GM19468 (cell line): ENCODE data around the gene PKP2.
"Not testable (repeated sequence)": the region's sequence is repeated elsewhere in the genome, so short reads cannot be mapped to it uniquely, and the experiment has no call there.

Source experiments
- ATAC-seq: cut with Tn5 transposase; IDR thresholded peaks from one replicate; pipeline ENCODE4 v1.9.1; 2021; ENCODE audit warnings: mild to moderate bottlenecking, moderate library complexity, moderate number of reproducible peaks; ENCODE audit not compliant: unreplicated experiment; ENCODE audit errors: extremely low read depth

The PKP2 gene

DNA sequence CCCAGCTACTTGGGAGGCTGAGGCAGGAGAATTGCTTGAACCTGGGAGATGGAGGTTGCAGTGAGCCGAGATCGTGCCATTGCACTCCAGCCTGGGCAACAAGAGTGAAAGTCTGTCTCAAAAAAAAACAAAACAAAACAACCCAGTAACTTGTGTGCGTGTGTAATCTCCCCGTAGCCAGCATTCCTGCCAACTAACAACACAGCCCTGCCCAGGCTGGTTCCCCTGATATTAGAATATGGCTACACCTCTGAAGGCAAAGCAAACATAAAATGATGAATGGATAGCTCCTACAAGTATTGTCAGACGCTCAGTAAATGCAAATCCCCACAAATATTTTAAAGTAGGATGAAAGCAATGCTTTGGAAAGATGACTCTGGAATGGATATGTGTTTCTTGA is 24.2 kb downstream of the PKP2 start:
- ATAC-seq, result not testable (repeated sequence)

DNA sequence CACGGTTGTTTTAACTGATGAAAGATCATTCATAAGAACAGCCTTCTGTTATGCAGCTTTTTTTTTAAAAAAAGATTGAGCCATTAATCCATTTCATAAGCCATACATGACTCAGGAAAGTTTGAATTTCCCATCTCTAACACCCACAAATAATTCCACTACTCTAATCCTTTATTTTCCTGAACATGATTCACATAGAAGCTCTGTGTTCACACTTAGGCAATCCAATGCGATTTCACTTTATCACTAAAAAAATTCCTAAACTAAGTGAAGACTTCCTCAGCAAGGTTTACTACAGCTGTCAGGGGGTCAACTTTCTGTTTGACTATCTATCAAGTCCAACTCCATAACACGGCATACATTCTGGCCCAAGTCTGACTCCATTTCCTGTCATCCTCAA is 25.9 kb downstream of the PKP2 start:
- ATAC-seq, result no peak

DNA sequence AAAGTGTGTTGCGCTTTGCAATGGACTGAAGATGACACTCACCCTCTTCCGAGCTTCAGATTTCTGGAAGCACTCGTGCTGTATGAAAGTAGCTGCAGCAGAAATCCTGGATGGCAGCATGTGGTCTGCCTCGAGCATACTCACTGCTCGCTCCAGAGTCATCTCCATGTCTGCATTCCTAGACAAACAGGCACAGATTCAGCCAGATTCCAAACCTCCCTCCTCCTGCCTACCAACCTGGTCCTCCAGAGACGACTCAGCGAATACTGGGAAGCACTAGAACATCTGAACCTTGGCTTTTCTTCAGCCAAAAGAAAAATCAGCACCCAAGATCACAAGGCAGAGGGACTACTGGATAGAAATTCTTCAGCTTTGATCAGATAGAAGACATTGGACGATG is 27.7 kb downstream of the PKP2 start:
- ATAC-seq, result no peak

DNA sequence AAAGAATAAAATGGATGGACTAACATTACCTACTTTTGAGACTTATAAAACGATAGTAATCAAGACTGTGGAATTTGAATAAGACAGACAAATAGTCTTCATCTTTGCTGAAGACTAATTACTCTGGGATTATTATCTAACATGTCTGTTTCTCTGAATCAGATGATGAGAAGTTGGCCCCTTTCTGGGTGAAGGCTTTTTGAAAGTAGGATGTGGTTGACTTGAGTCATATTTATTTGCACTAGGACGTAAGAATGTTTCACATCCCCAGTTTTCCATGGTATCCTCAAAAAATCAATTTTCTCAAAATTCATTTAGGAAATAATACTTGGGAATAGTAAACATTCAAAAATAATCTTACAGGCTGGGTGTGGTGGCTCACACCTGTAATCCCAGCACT is 31.8 kb downstream of the PKP2 start:
- no peak for ATAC-seq

DNA sequence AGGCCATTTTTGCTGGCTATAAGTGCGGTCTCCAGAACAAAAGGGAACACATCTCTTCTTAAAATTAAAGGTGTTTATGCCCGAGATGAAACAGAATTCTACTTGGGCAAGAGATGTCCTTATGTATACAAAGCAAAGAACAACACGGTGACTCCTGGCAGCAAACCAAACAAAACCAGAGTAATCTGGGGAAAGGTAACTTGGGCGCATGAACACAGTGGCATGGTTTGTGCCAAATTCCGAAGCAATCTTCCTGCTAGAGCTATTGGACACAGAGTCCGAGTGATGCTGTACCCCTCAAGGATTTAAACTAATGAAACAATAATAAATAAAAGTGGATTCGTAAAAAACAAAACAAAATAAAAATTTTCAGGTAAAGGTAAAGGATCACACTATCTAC is 33.4 kb downstream of the PKP2 start:
- ATAC-seq, result no peak

DNA sequence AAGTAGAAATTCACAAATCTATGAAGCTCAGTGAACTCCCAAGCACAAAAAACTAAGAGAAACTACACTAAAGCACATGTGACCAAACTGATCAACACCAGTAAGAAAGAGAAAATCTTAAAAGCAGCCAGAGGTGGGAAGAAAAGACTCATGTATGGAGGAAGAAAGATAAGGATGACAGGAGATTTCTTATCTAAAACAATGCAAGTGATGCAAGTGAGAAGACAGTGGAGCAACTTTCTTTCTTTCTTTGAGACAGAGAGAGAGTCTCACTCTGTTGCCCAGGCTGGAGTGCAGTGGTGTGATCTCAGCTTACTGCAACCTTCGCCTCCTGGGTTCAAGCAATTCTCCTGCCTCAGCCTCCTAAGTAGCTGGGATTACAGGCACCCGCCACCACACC is 34.9 kb downstream of the PKP2 start:
- ATAC-seq, result not testable (repeated sequence)

DNA sequence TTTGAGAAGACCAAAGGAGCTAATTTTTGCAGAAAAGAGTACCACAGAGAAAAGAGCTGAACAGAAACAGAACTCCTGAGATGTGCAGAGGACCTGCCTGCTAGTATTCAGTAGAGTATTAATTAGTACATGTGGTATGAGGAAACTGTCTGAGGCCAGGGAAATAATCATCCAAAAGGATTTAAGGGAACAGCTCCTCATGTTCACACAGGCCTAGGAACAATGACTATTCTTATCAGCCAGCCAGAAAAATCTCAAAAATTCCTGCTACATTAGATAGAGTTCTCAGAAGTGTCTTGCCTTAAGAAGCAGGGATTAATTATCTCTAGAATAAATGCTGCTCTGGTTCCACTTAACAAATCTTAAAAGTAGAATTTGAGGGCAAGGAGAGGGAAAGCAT is 36.4 kb downstream of the PKP2 start:
- no peak for ATAC-seq

DNA sequence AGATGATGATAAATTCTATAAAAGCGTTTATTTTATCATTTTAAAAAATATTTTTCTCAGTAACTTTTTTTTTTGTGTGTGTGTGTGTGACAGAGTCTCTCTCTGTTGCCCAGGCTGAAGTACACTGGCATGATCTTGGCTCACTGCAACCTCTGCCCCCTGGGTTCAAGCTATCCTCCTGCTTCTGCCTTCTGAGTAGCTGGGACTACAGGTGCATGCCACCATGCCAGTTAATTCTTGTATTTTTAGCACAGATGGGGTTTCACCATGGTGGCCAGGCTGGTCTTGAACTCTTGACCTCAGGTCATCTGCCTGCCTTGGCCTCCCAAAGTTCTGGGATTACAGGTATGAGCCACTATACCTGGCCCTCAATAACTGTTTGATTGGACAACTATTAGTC is 37.2 kb downstream of the PKP2 start:
- ATAC-seq, result no peak

DNA sequence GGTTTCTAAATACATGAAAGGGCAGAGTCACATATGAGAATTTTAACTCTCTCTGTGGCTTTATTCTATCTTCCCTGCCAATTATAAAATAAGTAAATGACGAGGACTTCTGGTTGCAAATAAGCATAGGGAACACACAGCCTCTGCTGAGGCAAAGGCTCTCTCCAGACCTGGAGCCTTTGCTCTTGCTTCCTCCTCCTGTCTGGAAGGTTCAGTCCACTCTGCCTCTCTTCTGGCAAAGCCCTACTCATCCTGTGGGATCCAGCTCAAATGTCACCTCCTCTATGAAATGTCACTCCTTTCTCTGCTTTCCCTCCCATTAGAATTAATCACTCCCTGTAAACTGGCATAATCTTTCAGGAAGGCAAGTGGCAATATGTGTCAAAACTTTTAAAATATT is 41.9 kb downstream of the PKP2 start:
- ATAC-seq, result no peak

DNA sequence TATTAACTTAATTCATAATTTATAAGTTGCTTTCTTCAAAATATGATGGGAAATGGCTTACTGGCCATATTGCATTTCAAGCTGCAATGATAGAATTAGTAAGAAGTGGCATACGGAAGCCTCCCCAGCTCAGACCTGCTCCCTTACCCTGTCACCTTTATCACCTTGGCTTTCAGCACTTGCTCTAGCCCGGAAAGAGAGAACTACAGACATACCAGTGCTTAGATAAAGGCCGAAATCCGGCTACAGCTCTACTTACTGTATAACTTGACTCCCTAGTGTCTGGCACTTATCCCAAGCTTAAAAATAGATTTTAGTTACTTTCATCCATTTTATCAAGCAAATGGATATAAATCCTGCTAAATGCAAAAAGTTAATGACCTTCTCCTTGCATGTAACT is 42.5 kb downstream of the PKP2 start:
- ATAC-seq, result no peak

DNA sequence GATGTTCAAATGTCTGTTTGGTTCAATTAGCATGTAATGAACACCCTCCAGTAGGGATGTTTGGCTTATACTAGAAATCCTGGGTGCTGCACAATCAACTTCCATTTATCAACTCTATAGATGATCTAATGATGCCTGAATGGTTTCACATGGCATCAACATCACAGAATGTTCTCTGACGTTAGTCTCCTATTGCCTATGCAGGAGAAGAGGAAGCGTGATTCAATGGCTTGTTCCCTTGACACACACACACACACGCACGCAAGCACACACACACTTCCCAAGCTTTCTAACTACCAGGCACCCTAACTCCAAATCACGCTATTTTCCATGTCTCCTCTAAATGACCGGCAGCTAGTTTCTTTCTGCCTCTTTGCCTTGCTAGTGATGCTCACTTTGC is 49.3 kb downstream of the PKP2 start:
- no peak for ATAC-seq

DNA sequence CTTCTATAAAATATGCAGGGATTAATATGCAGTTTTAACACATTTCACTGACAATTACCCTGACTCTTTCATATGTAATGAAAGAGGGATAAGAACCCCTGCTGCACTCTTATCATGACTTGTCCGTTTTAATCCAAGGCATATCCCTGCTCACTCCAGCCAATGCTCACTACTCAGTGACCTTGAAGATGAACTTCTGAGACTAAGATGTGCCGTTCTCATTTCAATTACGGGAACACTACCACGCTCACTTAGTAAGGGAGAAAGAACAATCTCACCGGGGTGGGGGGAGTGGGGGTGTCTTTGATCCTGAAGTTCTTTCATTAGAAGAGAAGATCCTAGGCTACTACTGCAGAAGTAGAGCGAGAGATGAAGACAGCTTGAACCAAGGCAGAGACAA is 50.5 kb downstream of the PKP2 start:
- no peak for ATAC-seq

DNA sequence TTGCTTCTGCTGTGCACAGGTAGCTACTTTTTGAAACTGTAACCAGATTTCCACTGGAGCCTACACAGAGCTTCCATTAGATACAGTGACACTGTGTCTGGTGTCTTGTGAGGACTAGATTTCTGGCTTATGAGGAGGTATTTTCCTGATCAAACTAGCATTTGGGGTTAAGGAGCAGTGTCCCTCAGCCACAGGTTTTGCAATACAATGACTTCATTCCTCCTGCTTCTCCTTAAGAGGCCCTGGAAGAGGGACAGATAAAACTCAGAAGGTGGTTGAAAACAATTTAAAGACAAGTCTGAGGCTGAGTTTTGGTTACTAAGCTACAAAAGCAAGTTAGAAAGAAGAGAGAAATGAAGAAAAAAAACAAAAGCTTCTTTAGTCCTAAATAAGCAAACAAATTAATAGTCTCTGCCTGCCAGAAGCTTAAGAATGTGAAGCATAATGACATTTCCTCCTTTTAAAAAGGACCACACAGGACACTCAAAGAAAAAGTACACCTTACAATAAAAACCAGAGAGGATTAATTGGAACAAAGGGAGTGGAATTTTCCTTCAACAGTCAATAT is 53.0 kb downstream of the PKP2 start:
- no peak for ATAC-seq

DNA sequence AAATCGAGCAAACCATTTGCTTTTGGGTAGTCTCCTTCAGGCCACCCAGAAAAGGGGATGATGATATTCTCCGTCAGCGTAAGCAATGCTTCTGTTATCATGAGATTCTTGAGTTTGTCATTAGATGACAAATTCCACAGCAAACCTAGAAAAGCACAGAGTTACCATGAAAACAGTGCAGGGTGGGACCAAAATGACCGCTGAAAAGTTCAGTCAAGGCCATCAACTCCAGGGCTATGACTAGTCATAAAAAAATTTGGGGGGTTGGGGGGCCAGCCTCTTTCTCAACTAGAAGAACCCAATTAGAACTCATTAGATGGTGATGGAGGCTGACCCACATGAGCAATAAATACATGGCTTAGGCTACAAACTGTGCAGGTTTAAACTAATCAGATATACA is 55.5 kb downstream of the PKP2 start:
- no peak for ATAC-seq

DNA sequence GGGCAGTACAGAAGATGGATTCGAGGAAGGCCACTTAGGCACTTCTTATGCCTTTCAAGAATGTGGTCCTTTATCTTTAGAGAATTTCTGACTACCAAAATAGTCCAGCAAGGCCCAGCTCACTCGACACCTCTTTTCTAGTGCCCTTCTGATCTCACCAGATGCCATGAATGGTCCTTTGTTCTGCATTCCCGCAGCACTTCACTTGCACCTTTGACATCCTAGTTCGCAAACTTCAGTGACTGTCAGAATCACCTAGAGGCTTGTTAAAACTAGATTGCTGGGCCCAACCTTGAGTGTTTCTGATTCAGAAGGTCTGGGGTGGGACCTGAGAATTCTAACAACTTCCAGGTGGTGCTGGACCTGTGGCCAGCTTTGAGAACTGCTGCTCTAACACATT is 56.7 kb downstream of the PKP2 start:
- ATAC-seq, result no peak

DNA sequence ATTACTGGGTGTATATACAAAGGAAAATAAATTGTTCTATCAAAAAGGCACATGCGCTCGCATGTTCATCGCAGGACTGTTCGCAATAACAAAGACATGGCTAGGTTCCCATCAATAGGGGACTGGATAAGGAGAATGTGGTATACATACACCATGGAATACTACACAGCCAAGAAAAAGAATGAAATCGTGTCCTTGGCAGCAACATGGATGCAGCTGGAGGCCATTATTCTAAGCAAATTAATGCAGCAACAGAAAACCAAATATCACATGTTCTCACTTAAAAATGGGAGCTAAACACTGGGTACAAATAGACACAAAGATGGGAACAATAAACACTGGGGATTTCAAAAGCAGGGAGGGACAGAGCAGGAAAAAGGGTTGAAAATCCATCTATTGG is 58.6 kb downstream of the PKP2 start:
- ATAC-seq, result no peak

DNA sequence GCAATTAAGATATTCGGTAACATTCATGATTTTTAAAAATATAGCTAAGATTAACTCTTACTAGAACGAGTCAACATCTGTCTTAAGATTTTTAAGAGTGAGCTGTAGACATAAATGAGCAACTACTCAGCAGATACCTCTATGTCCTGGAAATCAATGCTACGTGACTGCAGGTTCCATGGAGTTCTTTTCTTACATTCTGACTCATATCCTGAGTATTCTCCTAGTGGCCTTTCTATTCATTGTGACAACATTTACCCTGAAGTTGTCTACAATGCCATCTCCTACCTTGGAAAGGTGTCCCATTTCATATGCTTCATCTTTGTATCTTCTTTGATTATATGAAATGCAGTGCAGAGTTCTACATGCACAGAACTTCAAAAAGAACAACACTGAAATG is 59.9 kb downstream of the PKP2 start:
- ATAC-seq, result no peak

DNA sequence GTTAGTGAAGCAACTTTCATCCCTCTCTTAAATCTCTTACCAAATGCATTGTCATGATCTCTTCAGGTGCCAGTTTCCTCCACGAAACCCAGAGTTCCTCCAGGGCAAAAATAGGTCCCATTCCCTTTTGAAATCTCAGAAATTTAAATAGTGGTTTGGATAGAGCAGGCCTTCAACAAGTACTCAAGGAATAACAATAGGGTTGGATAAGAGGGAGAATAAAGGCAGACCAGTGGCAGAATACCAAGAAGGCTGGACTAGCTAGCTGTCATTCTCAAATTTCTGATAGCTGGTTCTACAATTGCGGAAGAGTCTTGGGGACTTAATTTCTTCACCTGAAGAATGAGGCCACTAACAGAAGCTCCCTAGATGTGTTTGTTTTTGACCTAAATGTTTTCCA is 62.5 kb downstream of the PKP2 start:
- ATAC-seq, result no peak

DNA sequence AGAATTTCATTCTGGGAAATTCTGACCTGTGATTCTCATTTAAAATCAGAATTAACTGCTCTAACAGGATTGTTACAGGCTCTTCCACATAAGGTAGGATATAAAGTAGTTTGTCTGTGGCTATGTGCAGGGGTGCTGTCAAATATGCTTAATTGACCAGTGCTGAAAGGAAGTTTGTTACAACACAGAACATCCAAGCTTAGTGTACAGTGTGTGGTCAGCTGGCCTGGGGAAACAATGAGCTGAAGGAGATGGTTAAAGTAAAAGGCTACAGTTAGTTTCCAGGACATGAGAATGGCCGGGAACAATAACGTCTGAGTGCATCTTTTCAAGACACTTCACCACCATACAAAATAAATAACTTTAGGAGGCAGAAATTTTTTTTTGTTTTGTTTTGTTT is 68.0 kb downstream of the PKP2 start:
- ATAC-seq, result no peak

DNA sequence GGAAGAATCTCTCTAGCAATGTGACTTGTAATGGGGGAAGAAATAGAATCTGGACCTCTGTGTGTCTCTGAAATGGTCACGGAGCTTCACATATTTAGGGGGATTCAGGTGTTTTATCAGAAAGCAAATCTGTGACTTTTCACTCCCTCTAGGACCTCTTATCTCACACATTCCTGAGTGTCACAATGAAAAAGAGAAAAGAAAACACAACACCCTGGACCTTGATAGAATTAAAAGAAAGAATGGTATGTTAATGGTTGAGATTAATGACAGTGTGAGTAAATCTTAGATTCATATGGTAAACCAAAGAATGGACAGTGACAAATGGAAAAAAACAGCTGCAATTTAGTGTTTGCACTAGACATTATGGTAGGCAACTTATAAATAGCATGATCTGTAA is 68.5 kb downstream of the PKP2 start:
- ATAC-seq, result no peak

DNA sequence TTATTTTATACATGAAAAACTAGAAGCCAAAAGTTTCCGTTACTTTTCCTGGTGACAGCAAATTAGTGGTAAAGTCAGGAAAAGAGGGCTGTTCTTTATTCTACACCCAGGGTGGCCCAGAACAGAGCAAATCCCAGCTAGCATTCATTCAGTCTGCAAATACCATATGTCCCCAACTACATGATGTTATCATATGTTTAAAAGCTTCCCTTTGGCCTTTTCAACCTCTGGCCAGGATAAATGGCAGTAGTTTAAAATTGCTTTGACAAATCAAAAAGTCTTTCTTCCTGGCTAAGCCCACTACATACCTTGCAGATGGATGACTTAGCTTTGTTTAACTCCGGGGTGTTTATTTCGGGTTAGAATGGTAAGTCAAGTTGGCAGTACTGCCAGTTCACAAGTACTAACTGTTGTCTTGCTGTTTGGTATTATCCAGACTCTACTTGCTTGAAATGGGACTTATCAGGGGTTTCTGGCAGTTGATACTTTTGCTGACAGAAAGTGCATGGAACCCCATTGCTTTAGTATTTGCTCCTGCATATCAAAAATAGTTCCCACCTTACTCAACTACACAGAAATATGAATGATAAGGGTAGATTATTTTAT is 69.7 kb downstream of the PKP2 start:
- ATAC-seq, result no peak

DNA sequence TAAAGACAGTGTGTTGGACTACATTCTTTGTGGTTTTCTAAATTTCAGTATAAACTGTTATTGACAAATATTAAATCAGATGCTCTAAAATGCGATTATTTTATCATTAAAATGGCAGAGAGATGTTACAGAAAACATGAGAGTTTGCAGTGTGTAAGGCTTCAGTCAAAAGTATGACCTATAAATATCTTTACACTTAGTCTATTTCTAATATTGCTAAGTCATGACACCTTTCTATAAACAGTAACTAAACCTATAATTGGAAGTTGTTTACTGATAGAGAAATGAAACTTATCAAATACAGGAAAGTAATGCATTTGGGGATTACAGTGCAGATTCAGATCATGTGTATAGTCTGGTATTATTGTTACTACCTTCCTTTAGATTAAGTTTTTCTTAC is 72.0 kb downstream of the PKP2 start:
- ATAC-seq, result no peak

DNA sequence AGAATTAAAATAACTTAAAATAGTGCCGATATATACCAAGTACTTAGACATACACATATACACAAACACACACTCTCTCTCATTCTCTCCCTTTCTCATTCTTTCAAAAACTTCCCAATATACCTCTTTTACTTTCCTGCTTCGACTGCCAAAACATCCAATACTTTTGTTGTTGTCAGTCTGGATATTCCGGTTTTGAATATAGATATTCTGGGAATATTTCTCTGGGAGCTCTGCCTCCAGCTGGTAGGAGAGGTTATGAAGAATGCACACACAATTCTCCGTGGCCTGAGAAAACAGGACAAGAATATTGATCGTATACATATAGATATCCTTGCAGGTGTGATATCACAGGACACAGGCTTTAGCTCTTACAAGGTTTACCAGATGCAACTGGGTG is 74.2 kb downstream of the PKP2 start:
- no peak for ATAC-seq
